Stimulated activated CD8-positive, alpha-beta memory T cell treated with anti-CD3 and anti-CD28 coated beads, Interleukin-15, amount 100 ng/mL, for 1 hour (primary cell): Measurements from ENCODE around the gene OR56A3.
"Not testable (repeated sequence)": the region's sequence is repeated elsewhere in the genome, so short reads cannot be mapped to it uniquely, and the experiment has no call there.

ENCODE experiments used
- DNase-seq: peaks from one replicate; pipeline ENCODE4 v3.0.0-alpha.2; 2020; ENCODE audit warnings: low read depth

OR56A3 gene, protein sequence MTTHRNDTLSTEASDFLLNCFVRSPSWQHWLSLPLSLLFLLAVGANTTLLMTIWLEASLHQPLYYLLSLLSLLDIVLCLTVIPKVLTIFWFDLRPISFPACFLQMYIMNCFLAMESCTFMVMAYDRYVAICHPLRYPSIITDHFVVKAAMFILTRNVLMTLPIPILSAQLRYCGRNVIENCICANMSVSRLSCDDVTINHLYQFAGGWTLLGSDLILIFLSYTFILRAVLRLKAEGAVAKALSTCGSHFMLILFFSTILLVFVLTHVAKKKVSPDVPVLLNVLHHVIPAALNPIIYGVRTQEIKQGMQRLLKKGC

DNA sequence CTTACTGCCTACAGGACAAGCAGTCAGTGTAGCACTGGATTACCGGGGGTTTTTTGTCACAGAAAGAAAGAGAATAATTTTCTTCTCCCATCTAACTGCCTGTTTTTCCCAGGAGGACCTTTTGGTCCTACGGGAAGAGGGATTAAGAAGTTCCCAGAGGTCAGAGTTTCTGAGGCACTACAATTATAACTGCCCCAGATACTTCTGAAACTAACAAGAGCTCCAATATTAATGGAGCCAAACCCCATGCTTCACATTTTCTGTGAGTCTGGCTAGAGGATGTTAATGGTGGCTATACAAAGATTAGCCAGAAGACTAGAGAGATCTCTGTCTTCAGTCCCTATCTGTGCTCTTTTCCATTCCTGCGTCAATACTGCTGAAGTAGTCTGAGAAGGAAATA, at the start of gene OR56A3:
Gene OR56A3, plus strand, starts transcription at position 301 of the 400 bp plus-strand sequence. CDS start 5,096 bp downstream, outside the sequence.
- no peak for DNase-seq

DNA sequence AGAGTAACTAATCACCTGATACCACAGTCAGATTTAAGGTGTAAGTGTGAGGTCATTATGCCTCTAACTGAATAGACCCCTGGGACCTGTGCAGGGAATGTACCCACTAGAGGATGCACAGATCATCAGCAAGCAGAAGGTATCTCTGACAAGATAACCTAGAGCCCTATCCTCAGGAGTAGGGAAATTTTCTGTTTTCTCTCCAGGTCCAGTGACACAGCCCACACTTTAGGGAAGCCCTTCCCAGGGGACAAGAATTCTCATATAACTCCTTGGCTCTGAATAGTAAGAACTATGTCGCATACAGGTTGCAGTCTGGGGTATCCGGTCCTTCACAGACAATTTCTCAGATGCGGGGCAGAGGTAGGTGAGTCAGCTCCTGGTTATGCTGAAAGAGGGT, 49.1 kb upstream of the OR56A3 start, which contains the start of gene OR52E5:
Gene OR52E5, plus strand, starts transcription at position 301 of the 400 bp plus-strand sequence. CDS start 7,569 bp downstream, outside the sequence.
- no peak for DNase-seq

GRCh38 chr11:5899534-5899933, 42.5 kb upstream of the OR56A3 start:
- no peak for DNase-seq

GRCh38 chr11:5910540-5910939, 31.5 kb upstream of the OR56A3 start:
- no peak for DNase-seq

- no peak for DNase-seq
These were observed 19.2 kb upstream of the OR56A3 start for GRCh38 chr11:5922749-5923426.

DNA sequence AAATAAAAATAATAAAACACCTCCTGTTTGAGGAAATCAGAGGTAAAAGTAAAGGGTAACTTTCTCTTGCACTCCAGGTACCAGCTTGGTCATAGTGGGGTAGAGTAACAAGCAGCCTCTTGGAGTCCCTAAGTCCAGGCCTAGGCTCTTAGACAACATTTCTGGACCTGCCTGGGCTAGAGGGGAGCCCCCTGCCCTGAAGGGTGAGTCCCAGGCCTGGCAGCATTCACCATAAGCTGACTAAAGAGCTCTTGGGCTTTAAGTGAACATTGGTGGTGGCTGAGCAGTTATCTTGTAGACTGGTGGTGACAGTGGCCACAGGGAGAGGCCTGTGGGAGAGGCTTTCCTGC, 18.6 kb upstream of the OR56A3 start:
- DNase-seq: no peak

- no peak for DNase-seq
These were observed 18.3 kb upstream of the OR56A3 start for GRCh38 chr11:5923794-5924193.

DNA sequence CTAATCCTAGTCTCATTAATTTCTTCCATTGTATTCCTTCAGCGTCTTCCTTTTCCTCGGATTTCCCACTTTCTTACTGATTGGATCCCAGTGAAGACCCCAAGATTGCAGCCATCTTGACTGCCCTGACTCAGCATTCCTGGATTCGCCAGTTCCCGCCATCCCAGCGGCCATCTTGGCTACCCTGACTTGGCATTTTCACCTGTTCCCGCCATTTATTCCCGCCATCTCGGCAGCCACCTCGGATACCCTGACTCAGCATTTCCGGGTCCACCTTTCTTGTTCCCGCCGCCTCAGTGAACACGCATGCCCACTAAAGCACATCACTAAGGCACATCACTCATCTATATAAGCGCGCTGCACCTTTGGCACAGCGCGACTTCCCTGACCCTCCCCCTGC, 13.8 kb upstream of the OR56A3 start:
- no peak for DNase-seq

DNA sequence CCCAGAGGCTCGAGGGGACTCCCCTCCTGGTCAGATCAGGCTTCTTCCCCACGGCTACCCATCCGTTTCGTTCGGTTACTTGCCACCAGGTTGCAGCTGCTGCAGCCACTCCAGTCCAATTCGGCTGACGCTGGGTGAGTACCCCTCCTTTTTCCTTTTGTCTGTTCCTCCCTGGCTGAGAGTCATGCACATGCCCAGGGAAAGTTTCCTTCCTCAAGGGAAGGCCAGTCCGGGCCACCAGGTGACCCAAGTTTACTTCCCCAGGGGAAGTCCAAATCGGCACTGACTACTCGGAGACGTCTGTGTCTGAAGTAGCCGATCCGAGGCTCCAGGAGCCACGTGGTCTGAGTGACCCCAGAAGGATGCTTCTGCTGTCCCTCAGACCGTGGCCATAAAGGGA, 13.2 kb upstream of the OR56A3 start:
- no peak for DNase-seq

GRCh38 chr11:5929571-5930368, 12.3 kb upstream of the OR56A3 start:
- DNase-seq: no peak

- no peak for DNase-seq
These were observed 11.4 kb upstream of the OR56A3 start for GRCh38 chr11:5930614-5931013.

DNA sequence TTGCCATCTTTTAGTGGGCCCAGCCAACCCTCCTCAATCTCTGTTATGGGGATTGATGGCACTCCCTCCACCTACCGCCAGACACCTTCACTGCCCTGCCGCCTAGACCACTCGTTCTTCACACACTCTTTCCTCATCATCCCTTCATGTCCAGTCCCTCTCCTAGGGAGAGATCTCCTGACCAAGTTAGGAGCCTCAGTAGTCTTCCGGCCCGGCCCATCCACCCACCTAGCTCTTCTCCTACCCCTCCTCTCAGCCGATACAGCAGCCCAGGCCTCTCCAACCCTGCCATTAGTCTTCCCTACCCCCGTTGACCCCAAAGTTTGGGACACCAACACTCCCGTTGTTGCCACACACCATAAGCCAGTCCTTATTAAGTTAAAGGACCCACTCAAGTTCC, 11.0 kb upstream of the OR56A3 start:
- DNase-seq: no peak

DNA sequence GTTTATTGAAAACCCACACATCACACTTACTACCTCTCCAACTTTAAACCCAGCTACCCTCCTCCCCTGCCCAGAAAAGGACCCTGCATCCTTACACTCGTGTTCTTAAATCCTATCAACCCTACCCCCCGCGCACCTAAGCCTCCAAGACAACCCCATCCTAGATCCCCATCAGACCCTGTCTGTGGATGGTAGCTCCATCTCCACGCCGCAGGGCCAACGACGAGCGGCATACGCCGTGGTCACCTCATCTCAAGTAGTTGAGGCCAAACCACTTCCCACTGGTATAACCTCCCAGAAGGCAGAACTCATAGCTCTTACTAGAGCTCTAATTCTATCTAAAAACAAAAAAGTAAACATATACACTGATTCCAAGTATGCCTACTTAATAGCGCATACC, 9.4 kb upstream of the OR56A3 start:
- DNase-seq: no peak

DNA sequence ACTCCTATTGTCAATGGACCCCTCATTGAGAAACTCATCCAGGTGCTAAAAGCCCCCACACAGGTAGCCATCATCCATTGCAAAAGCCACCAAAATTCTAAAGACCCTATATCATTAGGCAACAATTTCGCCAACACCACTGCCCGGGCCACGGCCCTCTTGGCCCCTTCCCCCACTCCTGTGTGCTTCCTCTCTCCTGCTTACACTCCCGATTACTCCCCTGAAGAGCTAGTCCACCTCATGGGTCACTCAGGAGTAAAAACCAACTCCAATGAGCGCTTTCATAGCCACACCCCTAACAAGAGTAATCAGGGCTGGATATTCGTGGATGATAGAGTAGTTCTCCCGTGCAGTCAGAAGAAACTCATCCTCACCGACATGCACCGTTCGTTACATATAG, 8.9 kb upstream of the OR56A3 start:
- DNase-seq: no peak

GRCh38 chr11:5937868-5938602, 4.0 kb upstream of the OR56A3 start:
- no peak for DNase-seq

DNA sequence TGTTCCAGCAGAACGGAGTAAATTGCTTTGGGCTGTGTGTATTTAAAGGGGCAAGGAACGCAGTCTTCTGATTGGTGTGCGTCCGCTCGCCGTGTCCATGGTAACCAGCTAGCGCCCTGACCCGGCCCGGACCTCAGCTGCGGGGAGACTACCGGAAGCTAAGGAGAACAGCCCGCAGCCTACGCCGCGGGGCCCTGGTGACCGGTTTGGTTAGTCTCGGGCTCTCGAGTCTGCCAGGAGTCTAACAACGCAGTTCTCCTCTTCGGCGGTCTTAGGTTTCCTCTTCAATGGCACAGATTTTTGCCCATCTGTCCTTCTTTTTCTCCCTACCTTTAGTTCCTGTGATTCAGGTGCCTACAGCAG, 3.5 kb upstream of the OR56A3 start:
- DNase-seq: no peak

- DNase-seq: no peak
These were observed 1.3 kb upstream of the OR56A3 start for GRCh38 chr11:5940748-5941147.

- no peak for DNase-seq
These were observed 13.5 kb downstream of the OR56A3 start for GRCh38 chr11:5955586-5955985.

DNA sequence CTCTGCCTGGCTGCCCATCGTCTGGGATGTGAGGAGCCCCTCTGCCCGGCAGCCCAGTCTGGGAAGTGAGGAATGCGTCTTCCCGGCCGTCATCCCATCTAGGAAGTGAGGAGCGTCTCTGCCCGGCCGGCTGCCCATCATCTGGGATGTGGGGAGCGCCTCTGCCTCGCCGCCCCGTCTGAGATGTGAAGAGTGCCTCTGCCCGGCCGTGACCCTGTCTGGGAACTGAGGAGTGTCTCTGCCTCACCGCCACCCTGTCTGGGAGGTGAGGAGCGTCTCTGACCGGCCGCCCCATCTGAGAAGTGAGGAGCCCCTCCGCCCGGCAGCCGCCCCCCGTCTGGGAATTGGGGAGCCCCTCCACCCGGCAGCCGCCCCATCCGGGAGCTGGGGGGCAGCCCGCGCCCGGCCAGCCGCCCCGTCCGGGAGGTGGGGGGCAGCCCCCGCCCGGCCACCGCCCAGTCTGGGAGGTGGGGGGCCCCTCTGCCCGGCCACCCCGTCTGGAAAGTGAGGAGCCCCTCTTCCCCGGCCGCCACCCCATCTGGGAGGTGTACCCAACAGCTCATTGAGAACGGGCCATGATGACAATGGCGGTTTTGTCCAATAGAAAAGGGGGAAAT, 18.8 kb downstream of the OR56A3 start:
- not testable (repeated sequence) for DNase-seq

DNA sequence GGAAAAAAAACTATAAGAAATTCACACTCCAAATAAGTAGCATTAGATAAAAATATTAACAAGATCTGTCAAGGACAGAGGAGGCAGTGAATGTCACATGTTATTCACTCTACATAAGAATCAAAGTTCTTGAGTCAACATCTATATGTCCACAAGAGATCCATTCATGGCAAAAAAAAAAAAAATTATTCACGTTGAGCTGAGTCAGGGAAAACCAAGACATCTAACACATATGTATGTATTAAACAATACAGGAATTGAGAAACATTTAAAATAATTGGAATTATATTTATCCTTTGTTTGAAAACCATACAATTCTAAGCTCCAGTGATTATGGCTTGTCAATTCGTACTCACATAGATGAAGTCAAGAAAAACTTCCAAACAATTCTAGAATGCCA, 24.9 kb downstream of the OR56A3 start:
- DNase-seq: no peak

- no peak for DNase-seq
These were observed 25.7 kb downstream of the OR56A3 start for GRCh38 chr11:5967708-5968107.

- no peak for DNase-seq
These were observed 26.3 kb downstream of the OR56A3 start, which contains the start of gene OR56A5 for GRCh38 chr11:5968394-5968793. TSS of gene OR56A5 (minus strand) at chr11:5968494. CDS start at chr11:5968494, 0 bp downstream.
